GM12878 (cell line): ENCODE measurements around the gene POLDIP3.

Experiments used
- BHLHE40 ChIP-seq, 2 experiments: fragments of 450-650 bp in 1 of 2; IDR thresholded peaks; 2 replicates each; pipeline ENCODE4 v1.6.1; 2011 to 2017; ENCODE audit warnings: low read depth in 2 of 2, borderline replicate concordance in 1 of 2, improper control_type of control experiment in 1 of 2, low read length in 1 of 2, mild to moderate bottlenecking in 1 of 2
- EP300 ChIP-seq, 2 experiments: fragments of 150-350 bp in 1 of 2; IDR thresholded peaks; 2 replicates each; pipeline ENCODE4 v1.6.1; 2011 to 2012; ENCODE audit warnings: low read depth in 2 of 2, low read length in 2 of 2, borderline replicate concordance in 1 of 2, improper control_type of control experiment in 1 of 2, inconsistent platforms in 1 of 2; ENCODE audit not compliant: control insufficient read depth in 1 of 2
- EZH2 ChIP-seq: IDR thresholded peaks from 2 replicates; pipeline ENCODE4 v1.6.1; 2012; ENCODE audit warnings: low read depth, mild to moderate bottlenecking, control low read depth, inconsistent platforms, low read length, borderline replicate concordance; ENCODE audit not compliant: control insufficient read depth
- FOS ChIP-seq: IDR thresholded peaks from 3 replicates; pipeline ENCODE4 v1.6.1; 2011; ENCODE audit warnings: borderline replicate concordance; ENCODE audit not compliant: insufficient read length; ENCODE audit errors: extremely low read depth
- KDM1A ChIP-seq: fragments of 200-600 bp; sonication (generic); IDR thresholded peaks from 2 replicates; pipeline ENCODE4 v1.6.1; 2016; ENCODE audit warnings: borderline replicate concordance
- MXI1 ChIP-seq: fragments of 150-350 bp; IDR thresholded peaks from 2 replicates; pipeline ENCODE4 v1.6.1; 2011; ENCODE audit warnings: low read depth, mild to moderate bottlenecking, inconsistent platforms, low read length, improper control_type of control experiment
- NFIC ChIP-seq: IDR thresholded peaks from 2 replicates; pipeline ENCODE4 v1.6.1; 2012; ENCODE audit warnings: low read depth, mild to moderate bottlenecking, inconsistent platforms, low read length, moderate library complexity
- POLR2A ChIP-seq: IDR thresholded peaks from 2 replicates; pipeline ENCODE4 v1.6.1; 2011; ENCODE audit warnings: low read depth, mild to moderate bottlenecking, low read length
- ZBED1 ChIP-seq: IDR thresholded peaks from 2 replicates; pipeline ENCODE4 v1.6.1; 2016; ENCODE audit warnings: borderline replicate concordance
- TF ChIP-seq, protein P1 (sequence below): IDR thresholded peaks from 2 replicates; pipeline ENCODE4 v1.6.1; 2011; ENCODE audit warnings: mild to moderate bottlenecking, low read depth, low read length, moderate library complexity; ENCODE audit not compliant: insufficient replicate concordance

DNA sequence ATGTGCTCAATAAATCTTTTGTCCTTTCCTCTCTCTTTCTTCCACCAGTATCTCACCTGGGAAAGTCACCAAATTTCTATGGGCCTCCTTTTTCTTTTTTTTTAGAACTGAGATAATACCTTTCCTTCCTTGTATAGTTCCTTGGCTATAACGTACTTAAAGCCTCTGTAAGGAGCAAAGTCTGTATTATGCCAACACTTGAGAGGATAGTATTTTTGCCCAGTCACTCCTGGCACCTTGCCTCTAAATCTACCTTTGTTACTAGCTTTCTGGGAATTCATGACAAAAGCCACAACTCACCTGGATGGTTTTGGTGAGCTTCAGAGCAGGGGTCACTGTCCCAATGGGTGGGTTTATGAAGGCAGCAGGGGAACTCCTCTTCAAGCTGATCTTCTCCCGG lies 12.2 kb downstream of the POLDIP3 start:
- TF ChIP-seq NFIC (no peak), POLR2A (no peak), FOS (no peak), EZH2 (no peak), BHLHE40 (IDR thresholded peaks at IDR 0.05; ENCODE audit: borderline replicate concordance in 1 of 2, low read depth in 2 of 2, low read length in 1 of 2) (no peak), KDM1A (no peak), ZBED1 (no peak), MXI1 (no peak), EP300 (IDR thresholded peaks at IDR 0.05; ENCODE audit: borderline replicate concordance in 1 of 2, control insufficient read depth in 1 of 2, low read depth in 2 of 2, low read length in 2 of 2) (no peak)
- TF ChIP-seq, protein P1, sequence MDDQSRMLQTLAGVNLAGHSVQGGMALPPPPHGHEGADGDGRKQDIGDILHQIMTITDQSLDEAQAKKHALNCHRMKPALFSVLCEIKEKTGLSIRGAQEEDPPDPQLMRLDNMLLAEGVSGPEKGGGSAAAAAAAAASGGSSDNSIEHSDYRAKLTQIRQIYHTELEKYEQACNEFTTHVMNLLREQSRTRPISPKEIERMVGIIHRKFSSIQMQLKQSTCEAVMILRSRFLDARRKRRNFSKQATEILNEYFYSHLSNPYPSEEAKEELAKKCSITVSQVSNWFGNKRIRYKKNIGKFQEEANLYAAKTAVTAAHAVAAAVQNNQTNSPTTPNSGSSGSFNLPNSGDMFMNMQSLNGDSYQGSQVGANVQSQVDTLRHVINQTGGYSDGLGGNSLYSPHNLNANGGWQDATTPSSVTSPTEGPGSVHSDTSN = no peak
